ENCODE results near the gene CDK6.

DNA sequence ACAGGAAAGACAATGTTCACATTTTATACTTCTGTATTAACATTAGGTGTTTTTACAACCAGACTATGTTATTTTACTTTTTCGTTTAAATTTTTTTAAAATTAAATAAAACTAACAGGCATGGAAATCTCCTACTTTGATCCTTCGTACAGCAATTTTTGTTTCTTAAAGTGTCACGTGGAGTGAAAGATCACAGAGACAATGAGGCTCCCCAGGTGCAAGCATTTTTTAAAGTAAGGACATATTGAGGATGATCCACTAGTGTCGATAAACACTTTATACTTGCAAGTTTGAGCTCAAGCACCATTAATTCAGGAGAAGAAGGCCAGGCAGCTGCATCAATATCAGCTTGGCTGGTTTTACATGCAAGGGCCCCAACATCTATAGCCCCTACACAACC lies 177.7 kb downstream of the CDK6 start:
- TF ChIP-seq POLR2A (IDR thresholded peaks at IDR 0.05; ENCODE audit: low read depth) (no peak), EP300 (IDR thresholded peaks at IDR 0.05) (no peak), CTCF (IDR thresholded peaks at IDR 0.05) (no peak), POLR2AphosphoS5 (IDR thresholded peaks at IDR 0.05) (no peak)
